Sciatic nerve (tissue), 2 donors: ENCODE measurements around the gene MPRIP. TPM values are rescaled to one million over a fixed set of nuclear protein-coding genes. Genes with fewer than 3 reads are reported as not detected.

ENCODE experiments used
- ATAC-seq: fragments of 200-7000 bp; cut with Tn5 transposase; one replicate; pipeline ENCODE4 v1.9.1; 2020; ENCODE audit warnings: mild to moderate bottlenecking, moderate library complexity
- DNase-seq: peaks from one replicate; pipeline ENCODE4 v3.0.0-alpha.2; 2020; ENCODE audit warnings: low spot score
- intact Hi-C: fragments of 100-400 bp; cut with DNase I; formaldehyde crosslinking; loops from one replicate; pipeline ENCODE4 v1.14.2; 2022
- total RNA-seq: library from RNA; stranded (reverse); fragmentation: NEBNext Ultra II Directional; extraction: Animal tissue kit (Norgen Biotek cat#: 25700); gene quantifications from one replicate; pipeline ENCODE4 v1.2.1, GENCODE V29; 2021
- donor health status: DM: no; HTN: no; CAD: no.
- donor health status: DM: no; HTN: no; CAD: no.

The MPRIP gene
- total RNA-seq, 1 donor from 2014 or later: 500 TPM

DNA sequence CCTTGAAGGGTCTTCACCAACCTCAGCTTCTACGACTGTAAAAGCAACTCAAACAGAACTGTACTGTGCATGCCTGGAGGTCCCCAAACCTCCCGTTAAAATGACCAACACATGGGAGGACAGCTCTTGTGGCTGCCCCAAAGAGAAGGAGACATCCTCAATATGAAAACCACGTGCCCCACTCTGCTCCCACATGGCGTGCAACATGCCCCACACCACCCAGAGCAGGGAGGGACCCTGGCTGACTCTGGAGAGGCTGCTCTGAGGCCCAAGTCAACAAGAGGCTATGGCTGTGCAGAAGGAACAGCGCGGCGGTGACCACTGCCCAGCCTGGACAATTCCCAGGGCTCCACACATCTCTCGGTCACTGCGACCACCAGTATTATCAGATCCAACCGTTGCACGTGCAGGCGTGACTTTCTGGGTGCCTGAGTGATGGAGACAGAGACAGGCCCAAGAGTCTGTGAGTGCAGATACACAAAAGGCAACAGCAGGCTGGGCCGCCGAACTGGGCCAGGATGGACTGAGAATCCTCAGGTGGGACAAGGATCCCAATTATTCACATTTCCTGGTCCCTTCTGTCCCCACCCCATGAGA, 162.5 kb downstream of the MPRIP start:
- intact Hi-C loops: no loop called here
- ATAC-seq (no peak), DNase-seq (no peak)

DNA sequence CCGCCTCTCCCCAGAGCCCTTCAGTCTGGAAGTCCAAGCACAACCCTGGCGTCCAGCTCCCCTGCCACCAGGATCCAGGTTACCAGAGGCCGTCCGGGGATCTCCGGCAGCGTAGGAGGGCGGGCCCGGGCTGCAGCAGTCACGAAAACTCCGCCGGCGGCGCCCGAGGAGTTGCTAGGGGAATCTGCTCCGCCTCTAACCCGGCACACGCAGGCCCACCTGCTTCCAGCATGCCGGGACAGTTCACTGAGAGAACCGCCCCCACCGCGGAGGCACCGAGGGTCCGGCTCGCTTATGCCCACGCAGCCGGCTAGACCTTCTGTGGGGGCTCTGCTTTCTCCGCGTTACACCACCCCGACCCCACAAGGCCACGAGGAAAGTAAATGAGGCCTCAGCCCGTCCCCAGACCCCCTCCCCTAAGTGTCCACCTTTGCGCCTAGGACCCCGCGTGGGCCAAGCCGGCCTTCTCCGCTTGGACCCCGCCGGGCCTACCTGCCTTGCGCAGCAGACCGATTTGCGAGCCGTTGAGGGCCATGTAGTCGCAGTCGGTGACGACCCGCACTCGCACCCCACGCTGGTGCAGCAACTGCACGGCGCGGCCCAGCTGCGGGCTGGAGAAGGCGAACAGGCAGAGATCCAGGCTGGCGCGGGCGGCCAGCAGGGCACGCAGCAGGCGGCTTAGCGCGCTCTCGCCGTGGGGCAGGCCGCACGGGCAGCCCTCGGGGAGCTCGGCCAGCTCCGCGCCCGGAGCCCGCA, 163.3 kb downstream of the MPRIP start:
- intact Hi-C loops: no loop called here
- DNase-seq (peak; percentile 80), ATAC-seq (peak; percentile 55)

DNA sequence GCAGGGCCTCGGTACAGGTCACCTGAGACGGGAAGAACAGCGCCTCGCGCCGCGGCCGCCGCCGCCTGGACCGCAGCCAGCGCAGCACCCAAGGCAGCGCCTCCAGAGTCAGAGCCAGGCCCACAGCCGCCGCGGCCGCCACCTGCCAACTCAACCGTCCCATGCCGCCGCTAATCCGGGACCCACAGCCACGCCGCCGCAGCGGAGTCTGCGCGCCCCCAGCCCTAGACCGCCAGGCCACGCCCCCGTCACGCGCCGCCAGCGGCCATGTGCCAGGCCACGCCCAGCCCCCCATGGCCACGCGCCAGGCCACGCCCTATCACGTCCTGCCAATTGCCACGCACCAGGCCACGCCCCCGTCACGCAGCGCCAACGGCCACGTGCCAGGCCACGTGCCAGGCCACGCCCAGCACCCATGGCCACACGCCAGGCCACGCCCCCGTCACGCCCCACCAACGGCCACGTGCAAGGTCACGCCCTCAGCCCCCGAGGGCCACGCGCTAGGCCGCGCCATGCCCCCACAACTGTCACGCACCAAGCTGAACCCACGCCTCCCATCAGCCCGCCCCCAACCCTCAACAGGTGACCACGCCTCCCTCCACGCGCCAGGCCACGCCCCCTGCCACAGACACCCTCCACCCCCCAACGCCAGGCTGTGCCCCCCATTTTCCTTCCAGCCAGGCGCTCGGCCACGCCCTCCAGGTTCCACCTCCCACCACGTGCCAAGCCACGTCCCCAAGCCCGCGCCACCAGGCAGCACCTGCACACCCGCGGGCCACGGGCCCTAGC, 164.1 kb downstream of the MPRIP start, which contains the start of gene PLD6:
Gene PLD6 (minus strand): TSS at position 210 of the 789 bp plus-strand sequence. CDS start 47 bp downstream, at position 163.
- DNase-seq (peak; percentile 90), ATAC-seq (peak; percentile 77)
- intact Hi-C loops: no loop called here

DNA sequence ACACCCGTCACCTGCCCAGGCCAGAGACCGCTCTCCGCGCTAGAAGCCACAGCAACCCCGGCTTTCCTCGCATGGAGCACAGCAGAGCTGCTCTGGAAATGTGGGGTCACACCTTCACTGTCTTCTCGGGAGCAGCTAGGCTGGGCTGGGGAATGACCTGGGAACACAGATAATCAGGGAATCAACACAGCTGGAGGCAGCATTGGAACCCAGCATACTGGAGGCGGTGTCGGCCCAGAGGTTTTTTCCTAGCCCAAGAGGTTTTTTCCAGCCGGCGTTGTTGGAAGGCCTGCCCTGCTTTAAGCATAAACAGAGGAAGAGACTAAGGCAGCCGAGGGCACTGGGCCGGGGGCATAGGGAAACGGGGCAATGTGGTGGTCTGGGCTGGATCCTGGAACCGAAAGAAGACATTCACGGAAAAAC, 164.7 kb downstream of the MPRIP start:
- DNase-seq: no peak
- intact Hi-C loops: no loop called here
- no peak for ATAC-seq

DNA sequence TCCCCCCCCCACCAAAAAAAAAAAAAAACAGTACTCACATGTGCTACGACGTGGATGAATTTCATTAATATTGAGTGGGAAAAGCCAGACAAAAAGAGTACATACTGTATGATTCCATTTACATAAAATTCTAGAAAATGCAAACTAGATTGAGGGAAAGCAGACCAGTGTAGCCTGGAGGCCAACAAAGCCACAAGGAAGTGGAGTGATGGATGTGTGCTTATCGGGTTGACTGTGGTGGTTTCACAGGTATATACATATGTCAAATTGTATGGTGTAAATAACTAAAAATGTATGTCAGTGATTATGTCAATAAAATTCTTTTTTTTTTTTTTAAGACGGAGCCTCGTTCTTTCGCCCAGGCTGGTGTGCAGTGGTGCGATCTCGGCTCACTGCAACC, 165.7 kb downstream of the MPRIP start:
- intact Hi-C loops: no loop called here
- no peak for ATAC-seq

DNA sequence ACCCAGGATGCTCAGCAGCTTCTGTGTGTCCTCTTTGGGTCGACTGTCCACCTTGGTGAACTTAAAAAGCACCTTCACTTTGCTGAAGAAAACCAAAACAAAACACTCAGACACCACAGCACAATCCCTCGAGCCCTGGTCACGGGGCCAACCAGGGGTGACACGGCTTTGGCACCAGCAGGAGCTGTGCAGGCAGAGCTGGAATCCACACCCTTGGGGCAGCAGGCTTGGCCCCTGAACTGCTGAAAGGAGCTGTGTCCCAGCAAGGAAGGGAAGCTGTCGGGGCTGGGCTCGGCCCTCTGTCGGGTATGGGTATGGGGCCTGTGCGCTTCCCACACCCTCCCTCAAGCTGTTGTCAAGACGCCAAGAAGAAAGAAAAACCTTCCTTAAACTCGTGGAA, 171.5 kb downstream of the MPRIP start:
- ATAC-seq (peak; percentile 34), DNase-seq (no peak)
- intact Hi-C loops: no loop called here

More for the DNA sequence above, 165.7 kb downstream of the MPRIP start:
- DNase-seq: no peak

DNA sequence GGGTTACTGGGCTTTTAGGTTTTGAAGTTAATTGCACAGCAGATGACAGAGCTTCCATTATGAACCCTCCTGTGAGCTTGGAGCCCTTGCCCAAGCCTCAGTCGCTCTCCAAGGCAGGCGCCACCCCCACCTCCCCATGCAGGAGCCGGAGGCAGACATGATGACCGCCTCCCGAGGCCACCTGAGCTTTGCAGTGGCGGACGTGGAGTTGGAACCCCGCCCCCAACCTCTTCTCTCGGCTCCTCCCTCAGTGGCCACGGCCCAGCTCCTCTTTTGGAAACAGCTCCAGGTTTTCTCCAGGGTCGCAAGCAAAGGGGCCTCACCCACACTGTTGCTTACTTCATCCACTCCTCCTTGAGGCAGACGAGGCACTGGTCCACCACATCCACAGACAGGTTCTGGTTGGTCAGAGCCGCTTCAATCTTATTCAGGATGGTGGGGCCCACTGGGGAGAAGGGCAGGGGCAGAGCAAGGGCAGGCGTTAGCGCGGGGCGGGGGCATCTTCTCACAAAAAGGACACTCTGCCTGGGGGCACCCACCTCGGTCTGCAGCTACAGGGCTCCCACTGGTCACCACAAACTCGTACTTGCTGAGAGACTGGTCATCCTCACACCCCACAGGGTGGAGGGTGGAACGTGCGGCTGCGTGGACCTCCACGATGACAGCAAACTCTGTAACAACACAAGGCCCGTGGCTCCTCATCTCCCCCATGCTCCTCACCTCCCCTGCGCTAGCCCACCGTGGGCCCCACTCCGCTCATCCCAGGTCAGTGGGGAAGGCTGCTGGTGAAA, 172.6 kb downstream of the MPRIP start:
- intact Hi-C loops: no loop called here
- ATAC-seq (no peak), DNase-seq (peak; percentile 48)

DNA sequence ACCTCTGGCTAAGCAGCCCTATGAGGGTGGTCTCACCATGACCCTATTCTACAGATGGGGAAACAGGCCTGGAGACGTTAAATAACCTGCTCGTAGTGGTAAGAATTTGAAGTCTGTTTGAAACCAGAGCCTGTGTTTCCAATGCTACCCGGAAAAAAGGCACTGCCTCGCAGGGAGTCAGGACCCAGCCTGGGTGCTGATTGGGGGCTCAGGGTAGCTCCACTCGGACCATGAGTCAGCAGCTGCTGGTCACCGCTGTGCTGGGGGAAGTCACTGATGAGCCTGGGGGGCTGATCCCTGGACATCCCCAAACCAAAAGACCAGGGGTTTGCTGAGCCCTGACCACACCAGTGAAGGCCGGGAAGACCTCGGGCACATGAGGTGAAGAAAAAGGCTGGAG, 173.3 kb downstream of the MPRIP start:
- ATAC-seq (no peak), DNase-seq (peak; percentile 43)
- intact Hi-C loops: no loop called here

DNA sequence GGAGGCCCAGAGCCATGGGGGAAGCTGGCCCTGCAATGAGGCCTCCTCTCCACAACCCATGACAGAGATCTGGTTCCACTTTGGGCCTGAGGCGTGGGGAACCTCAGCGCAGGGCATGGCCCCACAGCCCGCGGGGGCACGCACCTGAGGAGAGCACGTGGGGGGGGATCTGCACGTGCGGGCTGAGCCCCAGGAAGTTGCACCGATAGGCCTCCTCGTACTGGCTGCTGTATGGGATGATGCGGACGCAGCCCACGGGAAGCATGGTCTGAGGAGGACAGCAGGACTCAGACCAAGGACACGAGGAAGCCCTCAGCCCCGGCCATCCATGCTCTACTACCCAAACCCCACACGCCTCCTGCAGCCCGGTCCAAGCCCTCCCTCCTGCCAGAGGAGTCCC, 174.0 kb downstream of the MPRIP start:
- intact Hi-C loops: no loop called here
- DNase-seq (peak; percentile 35), ATAC-seq (peak; percentile 16)

DNA sequence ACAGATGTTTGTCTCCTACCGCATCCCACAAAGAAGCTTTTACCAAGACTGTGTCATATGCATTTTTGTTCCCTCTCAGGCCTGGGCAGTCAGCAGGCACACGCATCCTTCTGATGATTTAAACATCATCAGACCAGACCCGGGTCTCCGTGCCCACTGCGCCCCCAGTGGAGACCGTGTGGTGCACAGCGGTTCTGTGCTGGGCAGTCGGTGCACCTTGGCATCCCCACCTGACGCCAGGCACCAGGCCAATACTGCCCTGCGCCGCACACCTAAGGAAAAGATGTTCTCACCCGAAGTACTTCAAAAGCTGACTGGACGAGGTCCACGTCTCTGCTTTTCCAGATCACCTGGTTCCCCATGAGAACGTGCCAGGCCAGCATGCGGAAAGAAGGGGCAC, 174.5 kb downstream of the MPRIP start:
- intact Hi-C loops: no loop called here
- ATAC-seq: no peak
- DNase-seq: peak; percentile 51

DNA sequence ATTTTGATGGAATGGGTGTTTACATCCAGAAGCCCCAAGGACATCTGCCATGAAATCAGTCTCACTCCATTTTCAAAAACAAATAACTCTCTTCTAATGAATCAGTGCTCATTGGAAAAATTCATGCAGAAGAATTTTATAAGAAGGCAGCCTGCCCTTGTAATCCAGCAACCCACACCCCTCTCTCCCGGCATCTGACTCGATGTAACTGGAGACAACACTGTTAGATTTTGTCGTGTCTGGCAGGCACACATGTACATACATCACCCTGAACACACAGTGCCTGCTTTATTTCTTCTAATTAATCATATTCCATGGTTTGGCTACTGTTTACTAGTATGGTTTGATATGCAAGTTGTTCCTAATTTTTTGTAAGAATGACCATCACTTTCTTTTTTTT, 175.7 kb downstream of the MPRIP start:
- ATAC-seq (no peak), DNase-seq (no peak)
- intact Hi-C loops: no loop called here

DNA sequence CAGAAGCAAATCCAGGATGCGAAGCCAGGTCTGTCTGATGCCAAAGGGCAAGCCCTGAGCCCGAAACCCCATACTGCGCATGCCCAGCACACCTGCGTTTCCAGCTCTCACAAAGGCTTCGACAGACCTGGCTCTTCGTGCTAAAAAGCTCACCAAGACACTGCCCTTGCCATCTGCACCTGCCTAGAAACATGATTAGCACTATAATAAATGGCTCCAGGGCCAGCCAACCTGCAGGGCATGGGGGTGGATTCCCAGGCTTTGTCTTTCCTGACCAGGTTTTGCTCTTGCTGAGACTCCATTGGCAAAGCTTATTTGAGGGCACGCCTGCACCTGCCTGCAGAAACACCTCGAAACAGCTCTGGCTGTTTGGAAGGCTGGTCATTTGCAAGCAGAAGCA, 178.3 kb downstream of the MPRIP start:
- intact Hi-C loops: no loop called here
- no peak for DNase-seq
- no peak for ATAC-seq

DNA sequence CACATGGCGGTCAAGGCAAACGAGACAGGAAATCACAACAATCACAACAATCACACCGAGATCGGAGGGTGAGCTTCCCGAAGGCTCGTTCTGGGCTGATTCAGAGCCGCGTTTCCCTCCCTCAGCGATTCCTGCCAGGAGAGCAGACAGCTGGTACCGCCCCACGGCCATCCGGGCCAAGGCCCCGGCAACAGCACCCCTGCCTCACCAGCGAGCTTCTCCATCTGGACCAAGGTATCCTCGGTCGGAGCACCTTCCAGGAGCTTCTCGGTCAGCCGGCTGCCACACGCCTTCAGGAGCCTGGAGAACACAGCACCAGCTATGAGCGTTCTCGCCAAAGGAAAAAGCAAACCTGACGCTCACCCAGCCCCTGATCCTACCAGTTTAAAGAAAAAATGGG, 179.1 kb downstream of the MPRIP start:
- intact Hi-C loops: no loop called here
- no peak for ATAC-seq
- DNase-seq: no peak

DNA sequence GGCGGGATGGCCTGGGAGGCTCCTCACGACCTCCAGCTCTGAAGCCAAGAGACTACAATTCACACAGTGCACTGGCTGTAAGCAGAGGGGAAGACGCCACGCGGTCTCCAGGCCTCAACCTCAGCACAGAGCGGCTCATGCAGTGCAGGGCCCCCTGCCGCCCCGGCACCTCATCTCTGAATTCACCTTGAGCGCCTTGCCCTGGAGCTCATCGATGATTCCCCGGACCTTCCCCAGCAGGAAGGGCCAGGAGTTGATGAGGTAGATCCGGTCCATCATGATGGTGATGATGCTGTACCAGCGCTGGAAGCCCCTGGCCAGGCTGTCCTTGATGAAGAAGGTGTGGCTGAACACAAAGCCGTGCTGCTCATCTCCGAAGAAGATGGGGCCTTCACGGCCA, 181.5 kb downstream of the MPRIP start:
- intact Hi-C loops: no loop called here
- DNase-seq: no peak
- no peak for ATAC-seq

DNA sequence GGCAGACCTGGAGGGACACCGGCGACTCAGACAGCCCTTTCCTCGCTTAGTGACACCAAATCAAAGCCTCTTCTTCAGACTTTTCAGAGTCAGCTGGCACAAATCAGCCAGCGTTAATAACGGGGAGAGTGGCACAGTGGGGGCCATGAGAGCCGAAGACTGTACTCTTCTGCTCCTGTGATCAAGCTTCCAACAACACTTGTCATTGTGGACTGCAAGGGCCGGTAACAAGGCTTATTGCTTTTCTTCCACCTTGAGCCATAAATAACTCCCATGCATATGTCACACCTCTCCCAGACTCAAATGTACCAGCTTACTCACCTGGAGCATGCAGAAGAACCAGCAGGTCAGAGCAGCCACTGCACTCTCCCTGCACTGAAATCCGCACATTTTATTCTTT, 181.9 kb downstream of the MPRIP start:
- ATAC-seq (no peak), DNase-seq (no peak)
- intact Hi-C loops: no loop called here

DNA sequence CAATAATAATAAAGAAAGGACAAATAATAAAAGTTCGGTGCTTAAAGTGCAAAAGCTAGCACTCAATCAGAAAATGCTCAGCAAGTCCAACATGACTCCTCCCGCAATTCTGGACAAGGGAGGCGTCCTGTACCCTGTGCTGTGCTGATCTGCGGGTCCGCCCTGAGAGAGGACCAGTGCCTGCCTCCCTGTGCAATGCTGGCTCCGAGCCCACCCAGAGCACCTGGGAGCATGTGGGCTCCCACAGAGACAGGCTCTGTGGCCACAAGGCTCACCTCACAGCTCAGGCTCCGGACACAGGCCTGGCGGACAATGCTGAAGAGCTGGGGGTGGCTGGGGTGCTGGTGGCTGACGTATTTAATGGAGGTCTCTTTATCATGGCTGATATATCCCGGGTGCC, 183.6 kb downstream of the MPRIP start:
- intact Hi-C loops: no loop called here
- ATAC-seq (no peak), DNase-seq (no peak)

DNA sequence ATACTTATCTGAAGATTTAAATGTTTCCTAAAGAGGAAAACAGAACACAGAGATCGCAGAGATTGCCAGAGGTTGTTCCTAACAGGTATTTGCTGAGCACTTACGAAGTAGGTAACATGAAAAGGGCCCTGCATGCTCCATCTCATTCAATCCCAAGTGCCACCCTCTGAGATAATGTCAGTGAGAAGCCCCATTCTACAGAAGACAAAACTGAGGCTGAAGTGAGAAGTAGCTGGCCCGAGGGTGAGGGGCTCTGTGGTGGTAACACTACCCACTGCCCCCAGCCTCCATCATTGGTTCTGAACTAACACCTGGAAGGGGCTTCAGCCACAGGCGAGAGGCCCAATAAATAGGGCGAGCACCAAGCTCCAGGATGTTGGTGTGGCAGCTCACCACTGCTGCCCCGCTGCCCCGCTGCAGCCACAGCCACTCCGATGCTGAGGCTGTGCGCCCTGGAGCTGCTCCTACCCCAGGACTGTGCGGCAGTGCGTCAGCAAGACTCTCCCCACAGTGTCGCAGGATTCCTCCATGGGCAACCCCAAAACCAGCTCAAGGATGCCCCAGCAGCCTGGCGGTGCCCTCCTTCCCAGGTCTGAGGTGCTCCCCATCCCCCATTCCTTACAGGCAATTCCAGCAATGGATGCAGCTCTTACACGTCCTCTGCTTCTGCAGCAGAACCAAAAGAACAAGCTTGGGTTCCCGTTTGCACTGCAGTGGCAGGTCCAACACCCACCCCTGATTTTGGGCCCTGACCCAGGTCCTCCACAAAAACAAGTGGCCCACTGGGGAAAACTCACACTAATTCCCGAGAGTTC, 184.4 kb downstream of the MPRIP start:
- DNase-seq (no peak), ATAC-seq (no peak)
- intact Hi-C loops: no loop called here
